CD4-positive, alpha-beta T cell treated with Interleukin-4 for 1 hour (primary cell): ENCODE measurements around the gene CLIC4.
"Not testable (repeated sequence)": the region's sequence is repeated elsewhere in the genome, so short reads cannot be mapped to it uniquely, and the experiment has no call there.

ENCODE experiments used
- DNase-seq, 2 donors: peaks; one replicate each; pipeline ENCODE4 v3.0.0-alpha.2; 2020 to 2022

The CLIC4 gene

GRCh38 chr1:24744911-24745710 lies at the start of gene CLIC4:
TSS of gene CLIC4 (plus strand) at chr1:24745447. CDS start at chr1:24745554, 107 bp downstream.
- peak; percentile 100 for DNase-seq

- no peak for DNase-seq
Observed at GRCh38 chr1:24696041-24696755, 49.0 kb upstream of the CLIC4 start.

DNA sequence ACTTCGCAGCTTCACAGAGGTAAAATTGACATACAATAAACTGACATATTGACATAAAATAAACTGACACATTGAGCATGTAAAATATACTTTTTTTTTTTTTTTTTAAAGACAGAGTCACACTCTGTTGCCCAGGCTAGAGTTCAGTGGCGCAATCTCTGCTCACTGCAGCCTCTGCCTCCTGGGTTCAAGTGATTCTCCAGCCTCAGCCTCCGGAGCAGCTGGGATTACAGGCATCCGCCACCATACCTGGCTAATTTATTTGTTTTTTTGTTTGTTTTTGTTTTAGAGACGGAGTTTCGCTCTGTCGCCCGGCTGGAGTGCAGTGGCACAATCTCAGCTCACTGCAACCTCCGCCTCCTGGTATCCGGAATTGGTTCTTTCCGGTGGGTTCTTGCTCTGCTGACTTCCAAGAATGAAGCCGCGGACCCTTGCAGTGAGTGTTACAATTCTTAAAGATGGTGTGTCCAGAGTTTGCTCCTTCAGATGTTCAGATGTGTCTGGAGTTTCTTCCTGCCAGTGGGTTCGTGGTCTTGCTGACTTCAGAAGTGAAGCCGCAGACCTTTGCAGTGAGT lies 48.4 kb upstream of the CLIC4 start:
- DNase-seq = no peak

DNA sequence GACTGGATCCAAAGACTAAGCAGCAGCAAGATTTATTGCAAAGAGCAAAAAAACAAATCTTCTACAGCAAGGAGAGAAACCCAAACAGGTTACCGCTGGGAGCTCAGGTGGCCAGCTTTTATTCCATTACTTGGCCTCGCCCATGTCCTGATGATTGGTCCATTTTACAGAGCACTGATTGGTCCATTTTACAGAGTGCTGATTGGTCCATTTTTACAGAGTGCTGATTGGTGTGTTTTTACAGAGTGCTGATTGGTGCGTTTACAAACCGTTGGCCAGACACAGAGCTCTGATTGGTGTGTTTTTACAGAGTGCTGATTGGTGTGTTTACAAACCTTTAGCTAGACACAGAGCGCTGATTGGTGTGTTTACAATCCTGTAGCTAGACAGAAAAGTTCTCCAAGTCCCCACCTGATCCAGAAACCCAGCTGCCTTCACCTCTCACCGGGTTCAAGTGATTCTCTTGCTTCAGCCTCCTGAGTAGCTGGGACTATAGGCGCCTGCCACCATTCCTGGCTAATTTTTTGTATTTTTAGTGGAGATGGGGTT lies 47.7 kb upstream of the CLIC4 start:
- DNase-seq = not testable (repeated sequence)

DNA sequence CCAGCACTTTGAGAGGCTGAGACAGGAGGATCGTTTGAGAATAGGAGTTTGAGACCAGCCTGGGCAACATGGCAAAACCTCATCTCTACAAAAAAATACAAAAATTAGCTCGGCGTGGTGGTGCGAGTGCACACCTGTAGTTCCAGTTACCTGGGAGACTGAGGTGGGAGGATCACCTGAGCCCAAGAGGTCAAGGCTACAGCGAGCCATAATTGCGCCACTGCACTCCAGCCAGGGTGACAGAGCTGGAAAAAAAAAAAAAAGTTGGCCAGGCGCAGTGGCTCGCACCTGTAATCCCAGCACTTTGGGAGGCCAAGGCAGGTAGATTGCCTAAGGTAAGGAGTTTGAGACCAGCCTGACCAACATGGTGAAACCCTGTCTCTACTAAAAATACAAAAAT lies 46.9 kb upstream of the CLIC4 start:
- not testable (repeated sequence) for DNase-seq

GRCh38 chr1:24699628-24700027 lies 45.6 kb upstream of the CLIC4 start:
- DNase-seq = no peak

DNA sequence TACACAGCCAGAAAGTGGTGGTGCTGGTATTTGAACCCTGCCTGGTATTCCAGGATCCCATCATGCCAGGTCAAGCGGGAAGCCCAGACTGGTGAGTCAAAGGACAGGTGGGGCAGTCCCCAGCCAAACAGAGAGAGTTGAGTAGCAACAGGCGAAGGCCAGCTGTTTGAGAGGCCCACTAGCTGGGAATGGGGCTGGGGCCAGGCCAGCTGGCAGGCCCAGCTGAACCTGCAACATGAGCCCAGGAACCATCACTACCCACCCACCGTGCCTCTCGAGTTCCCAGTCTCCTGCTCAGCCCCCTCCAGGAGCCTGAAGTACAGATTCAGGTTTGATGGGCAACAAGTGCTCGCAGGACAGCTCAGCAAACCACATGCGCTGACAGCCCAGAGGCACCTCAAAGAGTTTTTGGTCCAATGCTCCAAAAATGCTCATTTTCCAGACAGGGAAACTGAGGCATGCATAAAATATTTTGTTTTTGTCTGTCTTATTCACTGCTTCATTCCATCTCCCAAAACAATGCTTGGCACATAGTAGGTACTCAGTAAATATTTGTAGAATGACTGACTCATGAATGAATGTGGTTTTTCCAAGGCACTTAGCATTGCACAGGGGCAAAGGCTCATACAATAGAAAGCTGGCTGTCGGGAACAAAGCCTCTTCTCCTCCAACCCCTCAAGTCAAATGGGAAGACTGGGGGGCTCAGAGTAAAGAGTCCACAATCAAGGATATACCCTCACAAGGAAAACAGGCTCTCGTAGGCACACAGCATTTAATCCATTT lies 42.5 kb upstream of the CLIC4 start:
- DNase-seq = no peak

- no peak for DNase-seq
Observed at GRCh38 chr1:24704411-24705259, 40.6 kb upstream of the CLIC4 start.

- peak; percentile 44 to 62 for DNase-seq
Observed at GRCh38 chr1:24705260-24706073, 39.8 kb upstream of the CLIC4 start.

DNA sequence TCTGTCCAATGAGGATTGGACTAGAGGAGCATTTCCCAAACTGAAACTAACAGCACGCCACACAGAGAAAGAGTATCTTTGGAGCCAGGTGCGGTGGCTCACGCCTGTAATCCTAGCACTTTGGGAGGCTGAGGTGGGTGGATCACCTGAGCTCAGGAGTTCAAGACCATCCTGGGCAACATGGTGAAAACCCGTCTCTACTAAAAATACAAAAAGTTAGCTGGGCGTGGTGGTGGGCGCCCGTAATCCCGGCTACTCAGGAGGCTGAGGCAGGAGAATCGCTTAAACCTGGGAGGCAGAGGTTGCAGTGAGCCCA lies 39.2 kb upstream of the CLIC4 start:
- not testable (repeated sequence) for DNase-seq

- no peak for DNase-seq
Observed at GRCh38 chr1:24707687-24708086, 37.6 kb upstream of the CLIC4 start.

GRCh38 chr1:24708938-24709337 lies 36.3 kb upstream of the CLIC4 start:
- DNase-seq = peak; percentile 14 to 55

DNA sequence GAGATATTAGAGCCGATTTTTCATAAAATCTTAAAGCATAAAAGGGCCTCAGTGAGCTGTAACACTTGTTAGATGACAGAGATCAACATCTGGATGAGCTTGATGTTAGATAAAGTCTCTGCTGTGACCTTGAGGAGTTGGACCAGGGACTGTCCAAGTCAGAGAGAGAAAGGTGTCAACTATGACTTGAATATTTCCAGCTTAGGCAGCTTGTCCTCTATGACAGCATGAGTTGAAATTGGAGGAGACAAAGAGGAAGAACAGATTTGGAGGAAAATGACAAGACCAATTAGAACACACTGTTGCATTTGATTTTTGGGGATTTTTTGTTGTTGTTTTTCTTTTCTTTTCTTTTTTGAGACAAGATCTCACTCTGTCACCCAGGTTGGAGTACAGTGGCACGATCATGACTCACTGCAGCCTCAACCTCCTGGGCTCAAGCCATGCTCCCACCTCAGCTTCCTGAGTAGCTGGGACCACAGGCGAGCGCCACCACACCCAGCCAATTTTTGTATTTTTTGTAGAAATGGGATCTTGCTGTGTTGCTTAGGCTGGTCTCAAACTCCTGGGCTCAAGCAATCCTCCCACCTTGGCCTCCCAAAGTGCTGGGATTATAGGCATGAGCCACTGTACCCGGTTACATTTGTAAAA lies 35.3 kb upstream of the CLIC4 start:
- DNase-seq = peak; percentile 17 to 27

DNA sequence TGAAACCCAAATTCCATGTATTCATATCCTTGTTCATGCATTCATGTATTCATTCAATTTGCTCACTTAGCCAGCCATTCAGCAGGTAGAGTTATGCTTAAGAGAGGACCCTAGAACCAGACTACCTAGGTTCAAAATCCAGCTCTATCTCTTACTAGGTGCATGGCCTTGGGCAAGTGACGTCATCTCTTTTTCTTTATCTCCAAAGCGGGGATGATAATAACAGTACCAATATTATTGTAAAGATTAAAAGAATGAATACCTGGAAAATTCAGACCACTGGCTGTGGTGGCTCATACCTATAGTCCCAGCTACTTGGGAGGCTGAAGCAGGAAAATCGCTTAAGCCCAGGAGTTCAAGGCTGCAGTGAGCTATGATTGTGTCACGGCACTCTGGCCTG lies 33.9 kb upstream of the CLIC4 start:
- DNase-seq = no peak

GRCh38 chr1:24713176-24713575 lies 32.1 kb upstream of the CLIC4 start:
- no peak for DNase-seq

DNA sequence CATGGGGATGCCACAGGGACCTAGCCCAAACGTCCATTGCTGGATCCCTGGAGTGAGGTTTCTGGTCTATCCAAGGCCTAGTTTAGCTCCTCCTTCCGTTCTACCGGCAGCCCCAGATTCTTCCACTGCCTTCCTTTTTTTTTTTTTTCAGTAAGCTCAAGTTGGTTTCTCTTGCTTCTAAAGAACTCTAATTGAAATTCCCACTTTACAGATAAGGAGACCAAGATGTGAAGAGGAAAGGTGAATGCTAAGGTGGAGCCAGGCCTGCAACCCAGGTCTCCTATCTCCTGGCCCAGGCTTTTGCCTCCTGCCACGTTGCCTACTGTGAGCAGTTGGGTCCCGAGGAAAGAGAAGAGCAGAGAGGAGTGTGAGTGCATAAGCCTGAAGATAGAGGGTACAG lies 31.5 kb upstream of the CLIC4 start:
- no peak for DNase-seq

DNA sequence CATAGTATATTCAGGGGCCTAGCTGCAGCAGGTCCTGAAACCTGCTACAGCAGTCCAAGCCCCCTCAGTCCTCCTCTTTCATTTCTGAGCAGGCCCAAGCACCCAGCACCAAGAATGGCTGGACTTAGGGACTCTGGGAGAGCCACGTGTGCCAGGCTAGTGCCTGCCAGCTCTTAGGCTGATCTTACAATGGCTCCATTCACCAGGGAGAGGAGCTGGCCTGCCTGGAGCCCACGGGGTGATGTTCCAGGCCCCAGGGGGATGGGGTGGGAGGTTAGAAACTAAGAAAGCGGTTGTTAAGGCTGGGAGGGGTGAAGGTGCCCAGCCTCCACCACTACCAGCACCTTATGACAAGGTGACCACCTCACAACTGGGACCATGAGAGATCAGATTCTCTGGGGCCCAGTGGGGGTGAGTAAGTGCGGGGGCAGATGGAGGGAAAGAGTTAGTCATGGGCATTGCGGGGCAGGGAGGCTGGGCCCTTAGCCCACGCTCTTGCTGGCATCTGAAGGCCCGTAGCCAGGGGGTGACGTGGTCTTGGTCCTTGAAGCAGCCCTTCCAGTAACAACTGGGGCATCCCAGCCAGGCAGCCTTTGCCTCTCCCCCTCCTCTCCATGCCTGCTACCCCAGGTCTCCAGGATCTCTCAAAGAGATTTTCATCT lies 30.3 kb upstream of the CLIC4 start:
- no peak for DNase-seq

- DNase-seq = no peak
Observed at GRCh38 chr1:24715658-24716057, 29.6 kb upstream of the CLIC4 start.

- DNase-seq = no peak
Observed at GRCh38 chr1:24717887-24718650, 27.2 kb upstream of the CLIC4 start.
